Measurements from ENCODE around the gene LAGE3.
"Not testable (repeated sequence)": the region's sequence is repeated elsewhere in the genome, so short reads cannot be mapped to it uniquely, and the experiment has no call there.

LAGE3 gene

DNA sequence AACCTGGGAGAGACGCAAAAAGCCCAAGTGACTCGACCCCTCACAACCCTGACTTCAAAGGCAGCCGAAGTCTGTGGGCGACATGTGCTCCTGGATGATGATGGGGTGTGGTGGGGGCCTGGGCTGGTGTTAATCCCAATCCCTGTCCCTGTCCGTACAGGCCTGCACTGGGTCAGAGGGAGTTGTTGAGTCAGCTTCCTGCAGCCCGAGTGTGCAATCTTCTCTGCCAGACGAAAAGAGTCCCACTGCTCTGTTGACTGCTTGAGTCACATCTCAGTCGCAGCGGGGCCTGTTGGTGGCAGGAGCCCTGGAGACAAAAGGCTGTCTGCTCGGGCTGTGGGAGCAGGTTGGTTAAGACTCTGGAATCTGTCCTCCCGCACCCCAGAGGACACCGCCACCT is 26.7 kb upstream of the LAGE3 start:
- Histone ChIP-seq H2AFZ (ENCODE audit: low read depth, low read length) (no peak overlapping the region), H3K79me2 (ENCODE audit: low read length) (no peaks in the 10 kb centered on the region), H3K27me3 (ENCODE audit: low read depth, low read length) (no peaks in the 10 kb centered on the region), H3K9me3 (ENCODE audit: insufficient read depth, low read length) (no peaks in the 10 kb centered on the region), H3K4me3 (ENCODE audit: low read length) (no peak overlapping the region), H3K4me2 (ENCODE audit: low read length) (no peak overlapping the region), H3K9ac (ENCODE audit: low read length) (no peak overlapping the region), H3K4me1 (ENCODE audit: low read length) (no peaks in the 10 kb centered on the region), H3K36me3 (replicated peaks; ENCODE audit: low read depth, low read length) (peaks cover 7% of the 10 kb centered on the region), H3K27ac (ENCODE audit: low read length) (no peak overlapping the region), H4K20me1 (ENCODE audit: insufficient read depth, low read length) (no peaks in the 10 kb centered on the region)
- TF ChIP-seq, protein P1, sequence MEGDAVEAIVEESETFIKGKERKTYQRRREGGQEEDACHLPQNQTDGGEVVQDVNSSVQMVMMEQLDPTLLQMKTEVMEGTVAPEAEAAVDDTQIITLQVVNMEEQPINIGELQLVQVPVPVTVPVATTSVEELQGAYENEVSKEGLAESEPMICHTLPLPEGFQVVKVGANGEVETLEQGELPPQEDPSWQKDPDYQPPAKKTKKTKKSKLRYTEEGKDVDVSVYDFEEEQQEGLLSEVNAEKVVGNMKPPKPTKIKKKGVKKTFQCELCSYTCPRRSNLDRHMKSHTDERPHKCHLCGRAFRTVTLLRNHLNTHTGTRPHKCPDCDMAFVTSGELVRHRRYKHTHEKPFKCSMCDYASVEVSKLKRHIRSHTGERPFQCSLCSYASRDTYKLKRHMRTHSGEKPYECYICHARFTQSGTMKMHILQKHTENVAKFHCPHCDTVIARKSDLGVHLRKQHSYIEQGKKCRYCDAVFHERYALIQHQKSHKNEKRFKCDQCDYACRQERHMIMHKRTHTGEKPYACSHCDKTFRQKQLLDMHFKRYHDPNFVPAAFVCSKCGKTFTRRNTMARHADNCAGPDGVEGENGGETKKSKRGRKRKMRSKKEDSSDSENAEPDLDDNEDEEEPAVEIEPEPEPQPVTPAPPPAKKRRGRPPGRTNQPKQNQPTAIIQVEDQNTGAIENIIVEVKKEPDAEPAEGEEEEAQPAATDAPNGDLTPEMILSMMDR (IDR thresholded peaks at IDR 0.05; ENCODE audit: low read depth, low read length), result no peak
- no peak for TF ChIP-seq EZH2phosphoT487 (IDR thresholded peaks at IDR 0.05; ENCODE audit: low read depth)

DNA sequence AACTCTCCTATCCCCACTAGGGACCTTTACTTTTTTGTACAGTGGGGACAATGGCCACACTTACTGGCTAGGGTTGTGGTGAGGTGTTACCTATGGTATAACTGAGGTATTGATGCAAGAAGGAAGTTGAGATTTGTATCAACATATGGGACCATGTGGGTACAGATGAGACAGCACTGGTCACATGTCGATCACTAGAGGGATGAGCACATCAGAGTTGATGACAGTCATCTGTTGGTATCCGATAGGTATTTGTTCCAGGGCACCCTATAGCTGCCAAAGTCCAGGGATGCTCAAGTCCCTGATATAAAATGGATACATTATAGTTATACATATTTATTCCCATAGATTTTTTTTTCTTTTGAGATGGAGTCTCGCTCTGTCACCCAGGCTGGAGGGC is 23.9 kb upstream of the LAGE3 start:
- peaks cover under 1% of the 10 kb centered on the region; the same call in 1 of the 2 replicates for H3K4me1 ChIP-seq (ENCODE audit: low read length)
- no peaks in the 10 kb centered on the region for H3K27me3 ChIP-seq (ENCODE audit: low read depth, low read length)
- no peak for TF ChIP-seq EZH2phosphoT487 (IDR thresholded peaks at IDR 0.05; ENCODE audit: low read depth)
- TF ChIP-seq, protein P1 (IDR thresholded peaks at IDR 0.05; ENCODE audit: low read depth, low read length), result no peak
- H3K4me3 ChIP-seq (ENCODE audit: low read length), result no peak overlapping the region
- H2AFZ ChIP-seq (ENCODE audit: low read depth, low read length), result no peak overlapping the region
- no peaks in the 10 kb centered on the region for H3K79me2 ChIP-seq (ENCODE audit: low read length)
- H3K9me3 ChIP-seq (ENCODE audit: insufficient read depth, low read length), result no peaks in the 10 kb centered on the region
- H3K9ac ChIP-seq (ENCODE audit: low read length), result no peak overlapping the region
- H4K20me1 ChIP-seq (ENCODE audit: insufficient read depth, low read length), result no peaks in the 10 kb centered on the region
- no peaks in the 10 kb centered on the region for H3K36me3 ChIP-seq (replicated peaks; ENCODE audit: low read depth, low read length)
- H3K4me2 ChIP-seq (ENCODE audit: low read length), result no peak overlapping the region
- no peak overlapping the region for H3K27ac ChIP-seq (ENCODE audit: low read length)

DNA sequence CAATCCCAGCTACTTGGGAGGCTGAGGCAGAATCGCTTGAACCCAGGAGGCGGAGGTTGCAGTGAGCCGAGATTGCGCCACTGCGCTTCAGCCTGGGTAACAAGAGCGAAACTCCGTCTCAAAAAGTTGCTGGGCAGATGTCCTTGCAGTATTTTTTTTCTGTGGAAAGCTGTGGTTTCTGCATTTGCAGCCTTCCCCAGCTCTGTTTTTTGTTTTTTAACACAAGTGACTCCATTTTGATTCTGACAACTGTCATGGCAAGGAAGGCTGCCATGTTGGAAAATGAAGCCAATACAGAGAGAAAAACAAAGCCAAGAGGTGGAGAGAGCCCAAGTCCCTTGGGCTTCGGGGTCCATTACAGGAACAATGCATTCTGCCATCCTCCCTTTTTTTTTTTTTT is 23.0 kb upstream of the LAGE3 start:
- Histone ChIP-seq H3K36me3 (replicated peaks; ENCODE audit: low read depth, low read length) (no peaks in the 10 kb centered on the region), H3K4me2 (ENCODE audit: low read length) (no peak overlapping the region), H3K79me2 (ENCODE audit: low read length) (no peaks in the 10 kb centered on the region), H2AFZ (ENCODE audit: low read depth, low read length) (no peak overlapping the region), H3K4me3 (ENCODE audit: low read length) (no peak overlapping the region), H3K27me3 (ENCODE audit: low read depth, low read length) (no peaks in the 10 kb centered on the region), H3K27ac (ENCODE audit: low read length) (no peak overlapping the region), H3K4me1 (ENCODE audit: low read length) (peaks cover 8% of the 10 kb centered on the region), H3K9ac (ENCODE audit: low read length) (no peak overlapping the region), H4K20me1 (ENCODE audit: insufficient read depth, low read length) (no peaks in the 10 kb centered on the region), H3K9me3 (ENCODE audit: insufficient read depth, low read length) (no peaks in the 10 kb centered on the region)
- TF ChIP-seq, protein P1 (IDR thresholded peaks at IDR 0.05; ENCODE audit: low read depth, low read length), result no peak
- no peak for TF ChIP-seq EZH2phosphoT487 (IDR thresholded peaks at IDR 0.05; ENCODE audit: low read depth)

DNA sequence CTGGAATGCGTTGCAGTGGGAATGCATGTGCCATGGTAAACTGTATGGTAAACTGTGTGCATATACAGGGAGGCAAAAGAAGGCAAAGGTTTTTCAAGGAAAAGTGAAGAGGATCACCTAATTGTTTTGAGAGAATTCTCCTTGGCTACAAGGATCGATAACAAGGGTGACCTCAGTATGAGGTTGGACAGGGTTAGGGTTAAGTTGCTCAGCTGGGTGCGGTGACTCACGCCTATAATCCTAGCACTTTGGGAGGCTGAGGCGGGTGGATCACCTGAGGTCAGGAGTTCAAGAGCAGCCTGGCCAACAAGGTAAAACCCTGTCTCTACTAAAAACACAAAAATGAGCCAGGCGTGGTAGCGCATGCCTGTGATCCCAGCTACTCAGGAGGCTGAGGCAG is 22.3 kb upstream of the LAGE3 start:
- H3K36me3 ChIP-seq (replicated peaks; ENCODE audit: low read depth, low read length); H3K79me2 ChIP-seq (ENCODE audit: low read length); H3K4me2 ChIP-seq (ENCODE audit: low read length); H3K27me3 ChIP-seq (ENCODE audit: low read depth, low read length); H4K20me1 ChIP-seq (ENCODE audit: insufficient read depth, low read length); H3K27ac ChIP-seq (ENCODE audit: low read length); H3K4me3 ChIP-seq (ENCODE audit: low read length); H3K9ac ChIP-seq (ENCODE audit: low read length); H2AFZ ChIP-seq (ENCODE audit: low read depth, low read length); H3K9me3 ChIP-seq (ENCODE audit: insufficient read depth, low read length): not testable (repeated sequence)
- peaks cover 12% of the 10 kb centered on the region for H3K4me1 ChIP-seq (ENCODE audit: low read length)

DNA sequence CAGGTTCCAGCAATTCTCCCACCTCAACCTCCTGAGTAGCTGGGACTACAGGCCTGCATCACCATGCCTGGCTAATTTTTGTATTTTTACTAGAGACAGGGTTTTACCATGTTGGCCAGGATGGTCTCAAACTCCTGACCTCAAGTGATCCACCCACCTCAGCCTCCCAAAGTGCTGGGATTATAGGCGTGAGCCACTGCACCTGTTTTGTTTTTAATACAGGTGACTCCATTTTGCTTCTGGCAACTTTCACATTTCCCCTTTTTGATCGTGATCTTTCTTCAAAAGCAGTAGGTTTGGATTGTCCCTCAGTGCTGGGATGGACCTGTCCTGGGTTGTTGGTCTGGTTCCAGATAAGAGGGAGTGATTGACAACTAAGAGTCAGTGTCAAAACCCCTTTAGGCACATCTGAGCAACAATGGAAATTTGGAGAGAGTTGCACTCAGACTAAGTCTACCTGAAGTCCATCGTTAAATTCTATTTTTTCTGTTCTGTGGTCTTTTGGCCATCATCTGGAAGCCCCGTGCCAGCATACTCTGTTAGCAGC is 17.6 kb upstream of the LAGE3 start:
- not testable (repeated sequence) for H3K79me2 ChIP-seq (ENCODE audit: low read length); H3K4me2 ChIP-seq (ENCODE audit: low read length); H2AFZ ChIP-seq (ENCODE audit: low read depth, low read length); H3K27ac ChIP-seq (ENCODE audit: low read length); H3K36me3 ChIP-seq (replicated peaks; ENCODE audit: low read depth, low read length); H3K9ac ChIP-seq (ENCODE audit: low read length); H3K27me3 ChIP-seq (ENCODE audit: low read depth, low read length); H4K20me1 ChIP-seq (ENCODE audit: insufficient read depth, low read length); H3K4me3 ChIP-seq (ENCODE audit: low read length); H3K9me3 ChIP-seq (ENCODE audit: insufficient read depth, low read length)
- peaks cover 12% of the 10 kb centered on the region for H3K4me1 ChIP-seq (ENCODE audit: low read length)

All from OCI-LY3 (cell line).